Kidney (tissue), 14 donors: ENCODE data around the gene TTLL8. TPM values are rescaled to one million over a fixed set of nuclear protein-coding genes. Genes with fewer than 3 reads are reported as not detected.

ENCODE experiments used
- DNase-seq, 5 donors: peaks; one replicate each; pipeline ENCODE4 v3.0.0-alpha.2; 2013 to 2020
- FAIRE-seq: peaks from 2 replicates; lab custom pipeline; 2012; peaks lifted over from hg19 to GRCh38; lab: Jason Lieb, UNC
- H3K27ac ChIP-seq, 2 donors: one replicate each; pipeline ENCODE4 v1.7.0; 2013; ENCODE audit warnings: low read depth in 2 of 2, low read length in 2 of 2, inconsistent platforms in 1 of 2
- H3K27me3 ChIP-seq: one replicate; pipeline ENCODE4 v1.7.1; 2013; ENCODE audit warnings: low read length, inconsistent platforms; ENCODE audit not compliant: control insufficient read depth, insufficient read depth
- H3K36me3 ChIP-seq, 3 donors: one replicate each; pipeline versions ENCODE4 v1.7.0 to v1.7.1; 2013; ENCODE audit warnings: low read length in 3 of 3, control low read depth in 1 of 3, inconsistent platforms in 1 of 3; ENCODE audit not compliant: insufficient read depth in 3 of 3, control insufficient read depth in 2 of 3
- H3K4me1 ChIP-seq, 3 donors: one replicate each; pipeline versions ENCODE4 v1.7.0 to v1.7.1; 2013; ENCODE audit warnings: low read length in 3 of 3, inconsistent platforms in 1 of 3, low read depth in 1 of 3; ENCODE audit not compliant: control insufficient read depth in 2 of 3, insufficient read depth in 2 of 3
- H3K4me3 ChIP-seq, 3 donors: one replicate each; pipeline versions ENCODE4 v1.7.0 to v1.8.1; 2013; ENCODE audit warnings: low read length in 3 of 3, control low read depth in 1 of 3, inconsistent platforms in 1 of 3
- H3K9ac ChIP-seq, 3 donors: one replicate each; pipeline versions ENCODE4 v1.7.0 to v1.7.1; 2013; ENCODE audit warnings: low read length in 3 of 3, control low read depth in 1 of 3, inconsistent platforms in 1 of 3
- H3K9me3 ChIP-seq, 3 donors: one replicate each; pipeline versions ENCODE4 v1.7.0 to v1.7.1; 2013; ENCODE audit warnings: low read length in 3 of 3, control low read depth in 1 of 3, inconsistent platforms in 1 of 3; ENCODE audit not compliant: control insufficient read depth in 2 of 3, insufficient read depth in 1 of 3
- intact Hi-C: fragments of 100-400 bp; cut with DNase I; formaldehyde crosslinking; loops from one replicate; pipeline ENCODE4 v1.11.1; 2022
- polyA plus RNA-seq: library from polyadenylated mRNA; stranded (reverse); fragments of 350-450 nt; fragmentation: Illumina TruSeq; extraction: RNeasy Lipid Tissue Mini Kit (QIAGEN cat#74804); gene quantifications from one replicate; pipeline ENCODE4 v1.2.3, GENCODE V29; 2014; ENCODE audit warnings: low read depth, low replicate concordance; ENCODE audit not compliant: insufficient read depth
- total RNA-seq: library from RNA; stranded (reverse); fragmentation: NEBNext Ultra II Directional; extraction: Animal tissue kit (Norgen Biotek cat#: 25700); gene quantifications from one replicate; pipeline ENCODE4 v1.2.1, GENCODE V29; 2021
- TF ChIP-seq, protein P1 (sequence below): IDR thresholded peaks from 3 replicates; pipeline ENCODE4 v1.5.1; 2012; ENCODE audit warnings: mild to moderate bottlenecking, moderate library complexity, borderline replicate concordance; ENCODE audit not compliant: insufficient read depth; ENCODE audit errors: extremely low read depth
- donor health status: control.
- donor health status: control.
- donor health status: control.
- donor health status: control.
- donor health status: control.
- donor health status: DM: yes; HTN: yes; CAD: no.
- donor health status: Normal renal cell carcinoma (clear cell type).

The TTLL8 gene
- total and polyA plus RNA-seq, 2 donors from 2014 or later = not detected

DNA sequence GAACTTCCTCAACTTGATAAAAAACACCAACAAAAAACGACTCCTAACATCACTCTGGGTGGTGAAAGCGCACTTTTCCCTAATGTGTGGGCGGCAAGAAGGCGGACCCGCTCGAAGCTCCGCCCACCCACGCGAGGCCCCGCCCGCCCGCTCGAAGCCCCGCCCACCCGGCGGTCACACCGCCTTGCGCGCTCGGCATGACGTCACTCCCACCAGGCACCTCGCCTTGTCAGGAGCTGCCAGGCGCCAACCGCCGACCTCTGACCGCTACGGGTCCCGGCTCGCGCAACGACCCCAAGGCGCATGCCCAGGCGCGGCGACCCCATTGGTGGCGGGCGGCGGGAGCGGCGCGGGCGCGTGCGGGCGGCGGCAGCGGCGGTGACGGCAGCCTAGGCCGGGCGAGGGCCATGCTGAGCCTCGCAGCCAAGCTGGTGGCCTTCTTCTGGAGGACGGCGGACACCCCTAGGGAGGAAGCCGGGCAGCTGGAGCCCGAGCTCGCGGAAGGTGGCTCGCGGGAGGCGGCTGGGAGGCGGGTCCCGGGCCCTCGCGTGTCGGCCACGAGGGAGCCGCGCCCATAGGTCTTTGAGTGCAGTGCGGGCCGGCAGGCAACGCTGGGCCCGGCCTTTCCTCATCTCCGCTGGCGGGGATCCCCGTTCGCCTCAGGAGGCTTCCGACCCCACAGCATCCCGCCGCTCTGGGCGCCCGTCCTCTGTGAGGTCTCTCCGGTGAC, 31.7 kb upstream of the TTLL8 start, which contains the start of gene MOV10L1:
Gene MOV10L1 (plus strand): TSS at position 325 of the 730 bp plus-strand sequence. CDS start 83 bp downstream, at position 408.
- Histone ChIP-seq H3K27me3 (peaks cover 2% of the 10 kb centered on the region), H3K36me3 (no peaks in the 10 kb centered on the region), H3K4me3 (no peak within 1 kb of the TSS), H3K9me3 (no peaks in the 10 kb centered on the region), H3K9ac (no peak within 1 kb of the TSS), H3K4me1 (no peaks in the 10 kb centered on the region), H3K27ac (no peak within 1 kb of the TSS)
- no peak for FAIRE-seq
- intact Hi-C loops = no loop called here
- peak in 2 of 5 donors; percentile 44 to 60 for DNase-seq
- TF ChIP-seq, protein P1, sequence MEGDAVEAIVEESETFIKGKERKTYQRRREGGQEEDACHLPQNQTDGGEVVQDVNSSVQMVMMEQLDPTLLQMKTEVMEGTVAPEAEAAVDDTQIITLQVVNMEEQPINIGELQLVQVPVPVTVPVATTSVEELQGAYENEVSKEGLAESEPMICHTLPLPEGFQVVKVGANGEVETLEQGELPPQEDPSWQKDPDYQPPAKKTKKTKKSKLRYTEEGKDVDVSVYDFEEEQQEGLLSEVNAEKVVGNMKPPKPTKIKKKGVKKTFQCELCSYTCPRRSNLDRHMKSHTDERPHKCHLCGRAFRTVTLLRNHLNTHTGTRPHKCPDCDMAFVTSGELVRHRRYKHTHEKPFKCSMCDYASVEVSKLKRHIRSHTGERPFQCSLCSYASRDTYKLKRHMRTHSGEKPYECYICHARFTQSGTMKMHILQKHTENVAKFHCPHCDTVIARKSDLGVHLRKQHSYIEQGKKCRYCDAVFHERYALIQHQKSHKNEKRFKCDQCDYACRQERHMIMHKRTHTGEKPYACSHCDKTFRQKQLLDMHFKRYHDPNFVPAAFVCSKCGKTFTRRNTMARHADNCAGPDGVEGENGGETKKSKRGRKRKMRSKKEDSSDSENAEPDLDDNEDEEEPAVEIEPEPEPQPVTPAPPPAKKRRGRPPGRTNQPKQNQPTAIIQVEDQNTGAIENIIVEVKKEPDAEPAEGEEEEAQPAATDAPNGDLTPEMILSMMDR = no peak

DNA sequence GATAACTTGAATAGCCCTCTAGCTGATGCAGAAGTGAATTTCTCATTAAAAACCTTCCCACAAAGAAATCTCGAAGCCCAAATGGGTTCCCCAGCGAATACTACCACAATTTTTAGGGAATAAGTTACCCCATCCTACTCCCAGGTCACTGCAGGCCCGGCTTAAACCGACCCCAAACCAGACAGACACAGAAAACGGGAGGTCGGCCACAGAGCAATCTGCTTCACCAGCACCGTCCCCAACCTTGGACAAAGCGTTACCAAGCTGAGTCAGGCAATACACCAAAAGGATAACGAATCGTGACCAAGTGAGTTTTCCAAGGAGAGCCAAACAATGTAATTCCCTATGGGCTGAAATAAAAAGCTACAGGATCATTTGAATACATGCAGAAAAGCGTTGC, 31.1 kb upstream of the TTLL8 start:
- Histone ChIP-seq H3K27me3 (peaks cover 2% of the 10 kb centered on the region), H3K4me3 (no peak overlapping the region), H3K36me3 (no peaks in the 10 kb centered on the region), H3K27ac (no peak overlapping the region), H3K9ac (no peak overlapping the region), H3K9me3 (no peaks in the 10 kb centered on the region), H3K4me1 (no peaks in the 10 kb centered on the region)
- intact Hi-C loops = no loop called here
- FAIRE-seq = no peak
- DNase-seq = no peak
- TF ChIP-seq, protein P1 = no peak

DNA sequence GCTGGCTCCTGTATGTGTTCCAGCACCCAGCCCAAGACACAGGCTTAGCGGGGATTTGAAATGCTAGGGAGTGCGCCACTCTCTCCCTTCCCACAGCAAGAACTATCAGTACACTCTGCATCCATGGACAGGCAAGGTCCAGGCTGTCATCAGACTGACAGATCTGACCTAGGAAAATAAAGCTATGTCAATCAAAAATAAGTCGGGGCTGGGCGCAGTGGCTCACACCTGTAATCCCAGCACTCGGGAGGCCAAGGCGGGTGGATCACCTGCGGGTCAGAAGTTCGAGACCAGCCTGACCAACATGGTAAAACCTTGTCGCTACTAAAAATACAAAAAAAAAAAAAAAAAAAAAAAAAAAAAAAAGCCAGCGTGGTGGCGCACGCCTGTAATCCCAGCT, 30.0 kb upstream of the TTLL8 start:
- DNase-seq (peak in 1 of 5 donors; percentile 45), FAIRE-seq (no peak)
- Histone ChIP-seq H3K9ac (no peak overlapping the region), H3K9me3 (no peaks in the 10 kb centered on the region), H3K27me3 (peaks cover 2% of the 10 kb centered on the region), H3K4me1 (no peaks in the 10 kb centered on the region), H3K4me3 (no peak overlapping the region), H3K27ac (no peak overlapping the region), H3K36me3 (no peaks in the 10 kb centered on the region)
- TF ChIP-seq, protein P1 = no peak
- intact Hi-C loops = no loop called here
